ENCODE data around the gene RANGRF.

DNA sequence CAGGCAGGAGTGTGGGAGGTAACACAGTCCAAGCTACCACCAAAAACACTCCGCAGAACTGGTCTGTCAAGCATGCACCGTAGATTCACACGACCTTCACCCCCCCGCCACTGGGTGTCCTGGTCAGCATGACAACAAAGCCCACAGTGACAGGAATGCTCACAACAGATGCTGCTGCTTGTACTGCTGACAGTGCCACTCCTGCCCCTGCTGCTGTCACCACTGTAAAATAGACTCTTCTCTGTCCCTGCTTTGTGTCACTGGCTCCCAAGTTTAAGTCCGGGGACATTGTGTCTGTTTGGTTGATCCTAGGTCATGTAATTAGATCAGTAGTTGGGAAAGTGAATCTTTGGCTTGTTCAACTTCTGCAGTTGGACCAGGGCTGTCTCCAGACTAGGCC, 44.2 kb downstream of the RANGRF start:
- TF ChIP-seq, protein P1, sequence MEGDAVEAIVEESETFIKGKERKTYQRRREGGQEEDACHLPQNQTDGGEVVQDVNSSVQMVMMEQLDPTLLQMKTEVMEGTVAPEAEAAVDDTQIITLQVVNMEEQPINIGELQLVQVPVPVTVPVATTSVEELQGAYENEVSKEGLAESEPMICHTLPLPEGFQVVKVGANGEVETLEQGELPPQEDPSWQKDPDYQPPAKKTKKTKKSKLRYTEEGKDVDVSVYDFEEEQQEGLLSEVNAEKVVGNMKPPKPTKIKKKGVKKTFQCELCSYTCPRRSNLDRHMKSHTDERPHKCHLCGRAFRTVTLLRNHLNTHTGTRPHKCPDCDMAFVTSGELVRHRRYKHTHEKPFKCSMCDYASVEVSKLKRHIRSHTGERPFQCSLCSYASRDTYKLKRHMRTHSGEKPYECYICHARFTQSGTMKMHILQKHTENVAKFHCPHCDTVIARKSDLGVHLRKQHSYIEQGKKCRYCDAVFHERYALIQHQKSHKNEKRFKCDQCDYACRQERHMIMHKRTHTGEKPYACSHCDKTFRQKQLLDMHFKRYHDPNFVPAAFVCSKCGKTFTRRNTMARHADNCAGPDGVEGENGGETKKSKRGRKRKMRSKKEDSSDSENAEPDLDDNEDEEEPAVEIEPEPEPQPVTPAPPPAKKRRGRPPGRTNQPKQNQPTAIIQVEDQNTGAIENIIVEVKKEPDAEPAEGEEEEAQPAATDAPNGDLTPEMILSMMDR (conservative IDR thresholded peaks at IDR 0.05), result no peak
- no peak for TF ChIP-seq EZH2 (IDR thresholded peaks at IDR 0.05; ENCODE audit: low read depth)
